ENCODE measurements around the gene CEP43.

GRCh38 chr6:166955865-166956443, 43.2 kb upstream of the CEP43 start:
- no peak for TF ChIP-seq POLR2A (IDR thresholded peaks at IDR 0.05)
- no peak for TF ChIP-seq CTCF (IDR thresholded peaks at IDR 0.05)
- TF ChIP-seq POLR2AphosphoS5 (IDR thresholded peaks at IDR 0.05): no peak
- TF ChIP-seq EP300 (IDR thresholded peaks at IDR 0.05; ENCODE audit: low read depth): no peak
